ENCODE results near the gene MLLT10. TPM values are rescaled to one million over a fixed set of nuclear protein-coding genes. Genes with fewer than 3 reads are reported as not detected.
"Not testable (repeated sequence)": the region's sequence is repeated elsewhere in the genome, so short reads cannot be mapped to it uniquely, and the experiment has no call there.

Gene MLLT10
- total RNA-seq, 1 donor from 2014 or later = 53.3 TPM

GRCh38 chr10:21579291-21579690 is 45.3 kb downstream of the MLLT10 start:
- no peaks in the 10 kb centered on the region for H3K27me3 ChIP-seq
- H3K4me3 ChIP-seq = no peak overlapping the region
- TF ChIP-seq POLR2AphosphoS5 (IDR thresholded peaks at IDR 0.05; ENCODE audit: insufficient read depth in 1 of 2, low read depth in 1 of 2) = no peak
- no peak overlapping the region for H3K27ac ChIP-seq
- peaks cover 13% of the 10 kb centered on the region for H3K4me1 ChIP-seq
- DNase-seq (ENCODE audit: extremely low spot score in 2 of 2) = no peak
- intact Hi-C loops (cut with DNase I) = no loop called here
- no peaks in the 10 kb centered on the region for H3K36me3 ChIP-seq
- no peaks in the 10 kb centered on the region for H3K9me3 ChIP-seq

GRCh38 chr10:21581421-21581834 is 47.4 kb downstream of the MLLT10 start:
- intact Hi-C loops (cut with DNase I); H3K9me3 ChIP-seq; DNase-seq (ENCODE audit: extremely low spot score in 2 of 2); H3K27ac ChIP-seq; H3K4me3 ChIP-seq; H3K27me3 ChIP-seq; H3K36me3 ChIP-seq: not testable (repeated sequence)
- H3K4me1 ChIP-seq = peaks cover 13% of the 10 kb centered on the region

- Histone ChIP-seq H3K27me3 (no peaks in the 10 kb centered on the region), H3K27ac (no peak overlapping the region), H3K9me3 (no peaks in the 10 kb centered on the region), H3K4me3 (no peak overlapping the region), H3K4me1 (peaks cover 7% of the 10 kb centered on the region), H3K36me3 (peaks cover 0 to 3% of the 10 kb centered on the region in 2 donors)
- TF ChIP-seq POLR2AphosphoS5 (IDR thresholded peaks at IDR 0.05; ENCODE audit: insufficient read depth in 1 of 2, low read depth in 1 of 2) (no peak), CTCF (IDR thresholded peaks at IDR 0.05) (no peak)
- intact Hi-C loops (cut with DNase I) = no loop called here
- no peak for DNase-seq (ENCODE audit: extremely low spot score in 2 of 2)
Measured at GRCh38 chr10:21584834-21585530, 51.0 kb downstream of the MLLT10 start.

- no peaks in the 10 kb centered on the region for H3K4me1 ChIP-seq
- intact Hi-C loops (cut with DNase I) = no loop called here
- H3K36me3 ChIP-seq = peaks cover 0 to 3% of the 10 kb centered on the region in 2 donors
- H3K9me3 ChIP-seq = no peaks in the 10 kb centered on the region
- DNase-seq (ENCODE audit: extremely low spot score in 2 of 2) = no peak
- H3K27ac ChIP-seq = no peak overlapping the region
- no peak overlapping the region for H3K4me3 ChIP-seq
- TF ChIP-seq POLR2A (IDR thresholded peaks at IDR 0.05) = no peak
- no peak for TF ChIP-seq CTCF (IDR thresholded peaks at IDR 0.05)
- TF ChIP-seq POLR2AphosphoS5 (IDR thresholded peaks at IDR 0.05; ENCODE audit: insufficient read depth in 1 of 2, low read depth in 1 of 2) = no peak
- H3K27me3 ChIP-seq = no peaks in the 10 kb centered on the region
Measured at GRCh38 chr10:21587391-21587790, 53.4 kb downstream of the MLLT10 start.

- H3K9me3 ChIP-seq; H3K27me3 ChIP-seq; intact Hi-C loops (cut with DNase I); H3K36me3 ChIP-seq; DNase-seq (ENCODE audit: extremely low spot score in 2 of 2); H3K27ac ChIP-seq; H3K4me1 ChIP-seq; H3K4me3 ChIP-seq: not testable (repeated sequence)
Measured at GRCh38 chr10:21588159-21588558, 54.1 kb downstream of the MLLT10 start.

GRCh38 chr10:21593986-21594385 is 60.0 kb downstream of the MLLT10 start:
- H3K36me3 ChIP-seq = no peaks in the 10 kb centered on the region
- no peak for DNase-seq (ENCODE audit: extremely low spot score in 2 of 2)
- intact Hi-C loops (cut with DNase I) = no loop called here
- H3K9me3 ChIP-seq = no peaks in the 10 kb centered on the region
- H3K4me1 ChIP-seq = no peaks in the 10 kb centered on the region
- no peak overlapping the region for H3K4me3 ChIP-seq
- H3K27ac ChIP-seq = no peak overlapping the region
- no peaks in the 10 kb centered on the region for H3K27me3 ChIP-seq
- TF ChIP-seq CTCF (IDR thresholded peaks at IDR 0.05) = no peak
- no peak for TF ChIP-seq POLR2AphosphoS5 (IDR thresholded peaks at IDR 0.05; ENCODE audit: insufficient read depth in 1 of 2, low read depth in 1 of 2)
- TF ChIP-seq POLR2A (IDR thresholded peaks at IDR 0.05) = no peak

Data from vagina (tissue), 2 donors.